HepG2 (cell line): ENCODE measurements around the gene ABTB2.

Source experiments
- GABPA ChIP-seq, 2 experiments: IDR thresholded peaks; 2 replicates each; pipeline ENCODE4 v1.6.1; 2011 to 2016; ENCODE audit warnings: low read depth in 2 of 2, low read length in 1 of 2, missing biosample characterization in 1 of 2, missing genetic modification characterization in 1 of 2
- JUND ChIP-seq: sonication (generic); formaldehyde crosslinking; IDR thresholded peaks from 2 replicates; pipeline ENCODE4 v1.8.0; 2022; ENCODE audit warnings: mild to moderate bottlenecking, missing genetic modification reagents
- PHF21A ChIP-seq: sonication (generic); formaldehyde crosslinking; IDR thresholded peaks from 2 replicates; pipeline ENCODE4 v1.5.0; 2020; ENCODE audit warnings: mild to moderate bottlenecking, missing genetic modification reagents
- SRY ChIP-seq: sonication (generic); formaldehyde crosslinking; IDR thresholded peaks from 2 replicates; pipeline ENCODE4 v1.8.0; 2022; ENCODE audit warnings: mild to moderate bottlenecking, missing genetic modification reagents
- TF ChIP-seq, protein P1 (sequence below): sonication (generic); formaldehyde crosslinking; IDR thresholded peaks from 2 replicates; pipeline ENCODE4 v1.5.0; 2020; ENCODE audit warnings: mild to moderate bottlenecking, missing genetic modification reagents, moderate library complexity

DNA sequence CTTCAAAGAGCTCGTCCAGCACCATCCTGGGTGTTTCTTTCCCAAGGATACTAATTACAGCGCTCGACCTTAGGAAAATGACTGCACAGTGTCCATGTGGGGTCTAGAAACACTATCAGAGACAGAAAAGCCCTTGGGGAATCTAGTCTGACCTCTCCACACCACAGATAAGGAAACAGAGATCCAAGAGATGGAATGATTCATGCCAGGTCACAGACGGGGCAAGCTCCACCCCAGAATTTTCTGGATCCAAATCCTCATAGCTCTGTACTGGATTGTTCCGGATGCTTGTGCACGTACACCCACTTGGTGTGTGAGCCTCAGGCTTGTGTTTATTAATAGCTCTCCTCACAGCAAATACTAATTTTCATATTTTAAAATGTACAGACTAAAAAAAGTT is 11.3 kb downstream of the ABTB2 start:
- TF ChIP-seq PHF21A (CRISPR knock-in tag) = no peak
- TF ChIP-seq, protein P1, sequence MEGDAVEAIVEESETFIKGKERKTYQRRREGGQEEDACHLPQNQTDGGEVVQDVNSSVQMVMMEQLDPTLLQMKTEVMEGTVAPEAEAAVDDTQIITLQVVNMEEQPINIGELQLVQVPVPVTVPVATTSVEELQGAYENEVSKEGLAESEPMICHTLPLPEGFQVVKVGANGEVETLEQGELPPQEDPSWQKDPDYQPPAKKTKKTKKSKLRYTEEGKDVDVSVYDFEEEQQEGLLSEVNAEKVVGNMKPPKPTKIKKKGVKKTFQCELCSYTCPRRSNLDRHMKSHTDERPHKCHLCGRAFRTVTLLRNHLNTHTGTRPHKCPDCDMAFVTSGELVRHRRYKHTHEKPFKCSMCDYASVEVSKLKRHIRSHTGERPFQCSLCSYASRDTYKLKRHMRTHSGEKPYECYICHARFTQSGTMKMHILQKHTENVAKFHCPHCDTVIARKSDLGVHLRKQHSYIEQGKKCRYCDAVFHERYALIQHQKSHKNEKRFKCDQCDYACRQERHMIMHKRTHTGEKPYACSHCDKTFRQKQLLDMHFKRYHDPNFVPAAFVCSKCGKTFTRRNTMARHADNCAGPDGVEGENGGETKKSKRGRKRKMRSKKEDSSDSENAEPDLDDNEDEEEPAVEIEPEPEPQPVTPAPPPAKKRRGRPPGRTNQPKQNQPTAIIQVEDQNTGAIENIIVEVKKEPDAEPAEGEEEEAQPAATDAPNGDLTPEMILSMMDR = no peak
- no peak for TF ChIP-seq JUND (CRISPR knock-in tag)
- TF ChIP-seq GABPA (IDR thresholded peaks at IDR 0.05; ENCODE audit: low read depth, low read length) = no peak
- TF ChIP-seq GABPA (CRISPR knock-in tag; IDR thresholded peaks at IDR 0.05; ENCODE audit: low read depth) = no peak
- TF ChIP-seq SRY (CRISPR knock-in tag) = no peak
